ENCODE measurements around the gene HINFP.

- TF ChIP-seq CTCF (IDR thresholded peaks at IDR 0.05) (no peak), POLR2A (IDR thresholded peaks at IDR 0.05) (no peak)
These were observed 11.5 kb upstream of the HINFP start for GRCh38 chr11:119109843-119110242.
